Upper lobe of right lung (tissue), 1 donor: ENCODE data around the gene FYCO1. TPM values are rescaled to one million over a fixed set of nuclear protein-coding genes. Genes with fewer than 3 reads are reported as not detected.
A peak's percentile ranks its signal among the peaks of the same experiment; 100 is the strongest.

Experiments
- ATAC-seq: fragments of 200-7000 bp; cut with Tn5 transposase; one replicate; pipeline ENCODE4 v1.9.1; 2020; ENCODE audit warnings: mild to moderate bottlenecking, moderate library complexity
- DNase-seq: peaks from one replicate; pipeline ENCODE4 v3.0.0-alpha.2; 2020
- H3K27ac ChIP-seq: fragments of 200-600 bp; one replicate; pipeline ENCODE4 v1.8.0; 2022
- H3K27me3 ChIP-seq: fragments of 200-600 bp; one replicate; pipeline ENCODE4 v1.8.0; 2022; ENCODE audit warnings: mild to moderate bottlenecking
- H3K36me3 ChIP-seq: fragments of 200-600 bp; one replicate; pipeline ENCODE4 v1.8.0; 2022
- H3K4me1 ChIP-seq: fragments of 200-600 bp; one replicate; pipeline ENCODE4 v1.8.0; 2022
- H3K4me3 ChIP-seq: fragments of 200-600 bp; one replicate; pipeline ENCODE4 v1.8.0; 2022; ENCODE audit warnings: mild to moderate bottlenecking
- H3K9me3 ChIP-seq: fragments of 200-600 bp; one replicate; pipeline ENCODE4 v1.8.0; 2022
- intact Hi-C: fragments of 100-400 bp; cut with DNase I; formaldehyde crosslinking; loops from one replicate; pipeline ENCODE4 v1.11.0; 2022
- total RNA-seq: library from RNA; stranded (reverse); fragmentation: NEBNext Ultra II Directional; extraction: Animal tissue kit (Norgen Biotek cat#: 25700); gene quantifications from one replicate; pipeline ENCODE4 v1.2.1, GENCODE V29; 2021
- TF ChIP-seq, protein P1 (sequence below): fragments of 200-600 bp; IDR thresholded peaks from one replicate; pipeline ENCODE4 v1.8.0; 2022; ENCODE audit warnings: antibody characterized with exemption
- donor health status: DM: no; HTN: yes; CAD: no; lungs with severe emphysema.

Gene FYCO1
- total RNA-seq, 1 donor from 2014 or later = 47.3 TPM

DNA sequence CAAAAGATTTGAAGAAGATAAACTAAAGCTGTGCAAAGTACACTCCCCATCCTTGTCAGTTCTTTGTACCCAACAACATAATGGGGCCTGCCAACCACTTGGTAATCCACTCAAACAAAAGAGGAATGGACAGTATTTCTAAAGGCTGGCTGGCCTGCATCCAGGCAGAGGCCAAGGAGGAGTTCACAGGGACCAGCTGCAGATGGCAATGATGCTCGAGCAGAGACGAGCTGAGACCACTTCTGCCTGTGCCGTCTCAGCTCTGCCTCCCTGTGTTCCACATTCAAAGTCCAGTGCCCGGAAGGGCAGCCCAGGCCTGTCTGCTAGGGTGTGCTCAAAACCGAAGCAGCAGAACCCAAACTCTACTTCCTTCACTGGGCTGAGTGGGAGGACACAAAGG lies 38.0 kb downstream of the FYCO1 start:
- intact Hi-C loops = no loop called here
- no peak overlapping the region for H3K27ac ChIP-seq
- peaks cover 100% of the 10 kb centered on the region for H3K36me3 ChIP-seq
- DNase-seq = no peak
- peaks cover 6% of the 10 kb centered on the region for H3K4me1 ChIP-seq
- no peaks in the 10 kb centered on the region for H3K27me3 ChIP-seq
- TF ChIP-seq, protein P1, sequence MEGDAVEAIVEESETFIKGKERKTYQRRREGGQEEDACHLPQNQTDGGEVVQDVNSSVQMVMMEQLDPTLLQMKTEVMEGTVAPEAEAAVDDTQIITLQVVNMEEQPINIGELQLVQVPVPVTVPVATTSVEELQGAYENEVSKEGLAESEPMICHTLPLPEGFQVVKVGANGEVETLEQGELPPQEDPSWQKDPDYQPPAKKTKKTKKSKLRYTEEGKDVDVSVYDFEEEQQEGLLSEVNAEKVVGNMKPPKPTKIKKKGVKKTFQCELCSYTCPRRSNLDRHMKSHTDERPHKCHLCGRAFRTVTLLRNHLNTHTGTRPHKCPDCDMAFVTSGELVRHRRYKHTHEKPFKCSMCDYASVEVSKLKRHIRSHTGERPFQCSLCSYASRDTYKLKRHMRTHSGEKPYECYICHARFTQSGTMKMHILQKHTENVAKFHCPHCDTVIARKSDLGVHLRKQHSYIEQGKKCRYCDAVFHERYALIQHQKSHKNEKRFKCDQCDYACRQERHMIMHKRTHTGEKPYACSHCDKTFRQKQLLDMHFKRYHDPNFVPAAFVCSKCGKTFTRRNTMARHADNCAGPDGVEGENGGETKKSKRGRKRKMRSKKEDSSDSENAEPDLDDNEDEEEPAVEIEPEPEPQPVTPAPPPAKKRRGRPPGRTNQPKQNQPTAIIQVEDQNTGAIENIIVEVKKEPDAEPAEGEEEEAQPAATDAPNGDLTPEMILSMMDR = no peak
- no peaks in the 10 kb centered on the region for H3K9me3 ChIP-seq
- no peak overlapping the region for H3K4me3 ChIP-seq
- ATAC-seq = no peak

DNA sequence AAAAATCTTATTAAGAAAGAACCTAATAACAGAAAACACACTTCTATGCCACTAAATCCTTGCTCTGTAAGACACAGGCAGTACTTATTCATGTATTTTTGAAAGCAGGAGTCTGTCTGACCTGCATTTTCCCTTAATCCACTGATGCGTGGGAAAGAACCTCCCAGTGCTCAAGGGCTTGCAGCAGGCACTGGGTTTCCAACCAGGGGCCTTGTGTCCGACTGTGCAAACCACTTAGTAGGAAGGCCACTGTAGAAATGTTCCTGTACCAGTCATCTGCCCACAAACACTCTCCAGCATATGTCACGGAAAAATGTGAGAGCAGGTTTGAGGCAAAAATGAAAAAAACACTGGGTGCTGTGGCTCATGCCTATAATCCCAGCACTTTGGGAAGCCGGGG lies 39.9 kb downstream of the FYCO1 start:
- H3K36me3 ChIP-seq = peaks cover 100% of the 10 kb centered on the region
- H3K4me1 ChIP-seq = peaks cover 6% of the 10 kb centered on the region
- H3K9me3 ChIP-seq = no peaks in the 10 kb centered on the region
- intact Hi-C loops = no loop called here
- no peak for DNase-seq
- no peak overlapping the region for H3K4me3 ChIP-seq
- TF ChIP-seq, protein P1 = no peak
- no peak for ATAC-seq
- H3K27me3 ChIP-seq = no peaks in the 10 kb centered on the region
- no peak overlapping the region for H3K27ac ChIP-seq

DNA sequence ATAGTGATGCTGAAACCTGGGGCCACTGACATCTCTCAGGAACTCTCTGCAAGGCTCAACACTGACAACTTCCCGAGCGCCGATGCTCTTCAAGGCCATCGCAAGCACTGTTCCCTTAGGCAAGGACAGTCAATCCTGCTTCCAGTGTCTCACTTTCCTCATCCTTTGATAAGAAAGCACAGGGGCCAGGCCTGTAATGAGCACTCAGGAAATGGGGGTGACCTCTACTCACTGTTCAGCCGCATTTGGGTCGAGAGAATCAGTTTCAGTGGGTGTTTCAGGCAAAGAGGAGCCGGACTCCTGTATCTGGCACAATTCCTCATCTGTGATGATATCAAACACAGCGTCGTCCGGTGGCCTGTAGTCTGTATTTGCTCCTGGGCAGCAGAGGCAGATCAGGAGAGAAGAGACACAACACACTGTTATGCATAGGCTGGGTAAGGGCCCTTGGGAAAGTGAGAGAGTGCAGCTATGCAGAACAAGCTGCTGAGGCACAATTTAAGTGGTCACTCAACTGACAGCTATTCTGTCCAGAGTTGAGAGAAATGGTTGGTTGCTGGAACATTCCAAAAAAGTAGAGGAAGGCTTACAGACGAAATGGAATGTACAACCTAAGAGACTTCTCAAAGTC lies 40.5 kb downstream of the FYCO1 start:
- Histone ChIP-seq H3K9me3 (no peaks in the 10 kb centered on the region), H3K36me3 (peaks cover 100% of the 10 kb centered on the region), H3K4me3 (no peak overlapping the region), H3K27me3 (no peaks in the 10 kb centered on the region), H3K27ac (no peak overlapping the region), H3K4me1 (peaks cover 6% of the 10 kb centered on the region)
- DNase-seq (no peak), ATAC-seq (peak; percentile 71)
- TF ChIP-seq, protein P1 = no peak
- intact Hi-C loops = no loop called here

DNA sequence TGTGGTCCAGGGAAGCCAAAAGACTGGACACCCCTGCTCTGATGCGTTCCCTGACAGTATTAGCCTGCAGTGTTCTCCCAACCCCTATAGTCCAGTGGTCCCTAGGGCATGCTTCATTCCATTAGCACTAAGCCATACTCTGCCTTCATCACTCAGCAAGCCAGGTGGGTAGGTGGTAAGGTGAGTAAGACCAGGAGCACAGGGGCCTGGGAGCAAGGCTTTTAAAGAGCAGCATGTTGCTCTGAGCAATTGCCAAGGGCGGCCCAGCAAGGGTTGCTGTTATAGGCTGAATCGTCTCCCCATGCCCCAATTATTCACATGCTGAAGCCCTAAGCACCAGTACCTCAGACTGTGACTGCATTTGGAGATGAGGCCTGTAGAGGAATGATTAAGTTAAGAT lies 41.3 kb downstream of the FYCO1 start:
- peaks cover 6% of the 10 kb centered on the region for H3K4me1 ChIP-seq
- DNase-seq = no peak
- ATAC-seq = no peak
- no peak overlapping the region for H3K4me3 ChIP-seq
- H3K27me3 ChIP-seq = no peaks in the 10 kb centered on the region
- H3K36me3 ChIP-seq = peaks cover 100% of the 10 kb centered on the region
- intact Hi-C loops = no loop called here
- no peak overlapping the region for H3K27ac ChIP-seq
- no peaks in the 10 kb centered on the region for H3K9me3 ChIP-seq
- TF ChIP-seq, protein P1 = no peak

DNA sequence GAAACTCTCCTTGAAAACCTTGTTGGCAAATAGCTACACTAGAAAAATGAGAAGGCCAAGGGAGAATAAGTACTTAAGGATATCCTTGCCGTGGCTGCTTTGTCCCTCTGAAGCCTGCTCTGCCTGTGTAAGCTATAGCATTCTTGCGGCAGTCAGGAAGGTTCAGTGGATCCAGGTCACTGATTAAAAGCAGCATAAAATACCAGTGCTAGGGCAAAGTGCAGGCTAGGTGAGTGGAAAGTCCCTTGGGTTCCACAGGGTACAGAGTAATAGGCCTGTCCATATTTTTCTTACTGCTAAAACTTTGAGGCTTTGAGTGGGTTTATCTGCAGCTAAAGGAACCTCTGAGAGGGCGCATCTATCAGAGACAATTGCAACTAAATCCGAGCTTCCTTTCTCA lies 42.1 kb downstream of the FYCO1 start:
- peaks cover 99% of the 10 kb centered on the region for H3K36me3 ChIP-seq
- TF ChIP-seq, protein P1 = no peak
- H3K27me3 ChIP-seq = no peaks in the 10 kb centered on the region

DNA sequence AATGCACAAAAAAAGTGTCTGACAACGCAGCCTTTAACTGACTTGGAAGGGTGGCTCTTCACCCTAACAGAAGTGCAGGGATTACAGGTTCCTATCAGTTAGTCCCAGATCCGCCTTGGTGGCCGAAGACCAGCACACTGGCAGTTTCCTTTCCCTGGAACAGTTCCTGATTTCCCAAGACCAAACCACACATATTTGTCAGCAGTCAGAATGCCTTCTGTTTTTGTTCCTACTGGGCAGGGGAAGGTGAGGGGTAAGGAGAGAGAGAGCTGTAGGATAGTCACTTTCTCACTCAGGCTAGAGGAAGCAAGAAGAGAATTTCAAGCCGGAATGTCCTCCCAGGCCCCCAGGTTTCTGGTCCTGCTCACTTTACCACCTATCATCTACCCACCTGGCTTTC lies 43.2 kb downstream of the FYCO1 start:
- intact Hi-C loops = no loop called here
- TF ChIP-seq, protein P1 = no peak
- Histone ChIP-seq H3K36me3 (peaks cover 98% of the 10 kb centered on the region), H3K27ac (no peak overlapping the region), H3K27me3 (no peaks in the 10 kb centered on the region), H3K4me1 (peaks cover 6% of the 10 kb centered on the region), H3K9me3 (no peaks in the 10 kb centered on the region), H3K4me3 (no peak overlapping the region)
- ATAC-seq = no peak
- DNase-seq = no peak

More for the DNA sequence above, 42.1 kb downstream of the FYCO1 start:
- no peak overlapping the region for H3K27ac ChIP-seq
- intact Hi-C loops = no loop called here
- no peaks in the 10 kb centered on the region for H3K9me3 ChIP-seq
- DNase-seq = no peak
- ATAC-seq = no peak
- H3K4me1 ChIP-seq = peaks cover 6% of the 10 kb centered on the region
- no peak overlapping the region for H3K4me3 ChIP-seq
